ENCODE measurements around the gene TTC12. TPM values are rescaled to one million over a fixed set of nuclear protein-coding genes. Genes with fewer than 3 reads are reported as not detected.

TTC12 gene
- total and polyA plus RNA-seq, 2 donors (not counting 1 experiment from before 2014, with no cell fraction given) = 9.0 to 47.3 TPM

DNA sequence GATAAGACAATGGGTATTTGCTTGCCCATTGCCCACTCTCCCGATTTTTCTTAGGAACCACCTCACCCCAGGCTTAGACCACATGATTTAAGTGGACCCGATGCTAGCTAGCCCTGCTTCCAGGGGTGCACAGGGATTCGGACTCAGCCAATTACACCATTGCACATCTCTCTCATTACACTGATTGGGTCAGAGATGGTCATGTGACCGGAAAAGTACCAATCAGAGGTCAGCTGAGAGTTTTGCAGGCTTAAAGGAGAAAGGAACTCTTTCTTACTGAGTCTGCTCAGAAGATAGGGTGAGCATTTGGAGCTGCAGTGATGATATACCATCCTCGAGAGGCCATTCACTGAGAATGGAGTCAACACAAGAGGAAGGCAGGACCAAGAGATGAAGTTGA, 61.0 kb downstream of the TTC12 start:
- Histone ChIP-seq H3K4me2 (replicated peaks; ENCODE audit: low read depth, low read length, poor library complexity, severe bottlenecking) (peak overlapping the region; percentile 43), H3K4me1 (ENCODE audit: control insufficient read depth in 2 of 2, insufficient read depth in 2 of 2, low read length in 2 of 2) (peaks cover 17 to 19% of the 10 kb centered on the region in 2 donors), H3K36me3 (replicated peaks in 1 of 2; ENCODE audit: control extremely low read depth in 1 of 2, control insufficient read depth in 1 of 2, extremely low read depth in 1 of 2, insufficient read depth in 2 of 2, low read length in 1 of 2) (no peaks in the 10 kb centered on the region), H3K27me3 (replicated peaks in 1 of 4; ENCODE audit: control extremely low read depth in 1 of 4, control insufficient read depth in 3 of 4, insufficient read depth in 4 of 4, low read length in 3 of 4) (no peaks in the 10 kb centered on the region), H3K9me3 (ENCODE audit: control extremely low read depth in 1 of 3, control insufficient read depth in 2 of 3, insufficient read depth in 1 of 3, low read length in 2 of 3) (peaks cover 0 to 7% (median 0%) of the 10 kb centered on the region in 3 donors), H2AFZ (ENCODE audit: insufficient read depth, low read depth, low read length, poor library complexity, severe bottlenecking) (peak overlapping the region; percentile 41), H3K79me2 (ENCODE audit: control insufficient read depth, insufficient read depth, low read length) (no peaks in the 10 kb centered on the region), H3K9ac (ENCODE audit: low read length) (no peak overlapping the region), H3K4me3 (ENCODE audit: control extremely low read depth in 1 of 5, extremely low read depth in 1 of 5, insufficient read depth in 1 of 5, low read depth in 2 of 5, low read length in 4 of 5) (no peak overlapping the region), H3K27ac (ENCODE audit: low read length in 2 of 2) (peak overlapping the region; percentile 87), H4K20me1 (ENCODE audit: control insufficient read depth, insufficient read depth, low read length, poor library complexity, severe bottlenecking) (no peaks in the 10 kb centered on the region)
- peak overlapping the region; percentile 86 for H3K27ac Mint-ChIP-seq
- no peak overlapping the region for H3K4me3 Mint-ChIP-seq
- ChIA-PET CTCF (interaction anchor here (1.0 kb wide), 1 partner anchor 521 kb away, joined by 3 read pairs; no protein-coding TSS in a partner anchor), POLR2A (no interaction called here)
- H3K4me1 Mint-ChIP-seq = peaks cover 25% of the 10 kb centered on the region
- peak; percentile 7 for DNase-seq
- peaks cover 5% of the 10 kb centered on the region for H3K9me3 Mint-ChIP-seq (ENCODE audit: insufficient read depth)
- TF ChIP-seq CTCF (IDR thresholded peaks at IDR 0.05) (no peak), EZH2 (IDR thresholded peaks at IDR 0.05; ENCODE audit: borderline replicate concordance, insufficient read depth, low read depth, low read length, poor library complexity, severe bottlenecking) (no peak)
- no peak for ATAC-seq (ENCODE audit: low read depth)
- 100% methylated on average over 2 of the region's 5 CpGs for WGBS (ENCODE audit: insufficient coverage)
- intact Hi-C loops (cut with micrococcal nuclease) = no loop called here
- H3K27me3 Mint-ChIP-seq = no peaks in the 10 kb centered on the region

DNA sequence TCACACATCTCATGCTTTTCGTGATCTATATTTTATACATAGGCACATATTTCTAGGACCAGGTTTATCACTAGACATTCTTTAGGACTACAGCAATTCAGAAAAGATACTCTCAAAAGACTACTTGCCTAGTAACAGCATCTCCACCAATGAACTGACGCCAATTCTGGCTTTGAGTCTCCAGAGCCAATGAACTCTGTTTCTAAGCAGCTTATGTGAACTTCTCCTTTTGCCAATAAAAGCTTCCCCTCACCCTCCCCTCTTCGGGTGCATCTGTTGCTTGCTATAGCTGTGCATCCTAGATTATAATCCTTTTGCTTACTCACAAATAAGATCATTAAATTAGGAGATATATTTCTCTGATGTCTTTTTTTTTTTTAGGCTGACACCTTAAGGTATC, 61.8 kb downstream of the TTC12 start:
- Histone ChIP-seq H3K9ac (ENCODE audit: low read length) (no peak overlapping the region), H3K79me2 (ENCODE audit: control insufficient read depth, insufficient read depth, low read length) (no peaks in the 10 kb centered on the region), H3K27ac (ENCODE audit: low read length in 2 of 2) (peak overlapping the region; percentile 87), H3K36me3 (replicated peaks in 1 of 2; ENCODE audit: control extremely low read depth in 1 of 2, control insufficient read depth in 1 of 2, extremely low read depth in 1 of 2, insufficient read depth in 2 of 2, low read length in 1 of 2) (no peaks in the 10 kb centered on the region), H3K4me3 (ENCODE audit: control extremely low read depth in 1 of 5, extremely low read depth in 1 of 5, insufficient read depth in 1 of 5, low read depth in 2 of 5, low read length in 4 of 5) (no peak overlapping the region), H3K4me2 (replicated peaks; ENCODE audit: low read depth, low read length, poor library complexity, severe bottlenecking) (peak overlapping the region; percentile 43), H3K4me1 (ENCODE audit: control insufficient read depth in 2 of 2, insufficient read depth in 2 of 2, low read length in 2 of 2) (peaks cover 17 to 19% of the 10 kb centered on the region in 2 donors), H4K20me1 (ENCODE audit: control insufficient read depth, insufficient read depth, low read length, poor library complexity, severe bottlenecking) (no peaks in the 10 kb centered on the region), H3K9me3 (ENCODE audit: control extremely low read depth in 1 of 3, control insufficient read depth in 2 of 3, insufficient read depth in 1 of 3, low read length in 2 of 3) (peaks cover 0 to 7% (median 0%) of the 10 kb centered on the region in 3 donors), H2AFZ (ENCODE audit: insufficient read depth, low read depth, low read length, poor library complexity, severe bottlenecking) (peak overlapping the region; percentile 41), H3K27me3 (replicated peaks in 1 of 4; ENCODE audit: control extremely low read depth in 1 of 4, control insufficient read depth in 3 of 4, insufficient read depth in 4 of 4, low read length in 3 of 4) (no peaks in the 10 kb centered on the region)
- ATAC-seq (ENCODE audit: low read depth) (peak; percentile 95), DNase-seq (peak; percentile 74)
- TF ChIP-seq CTCF (IDR thresholded peaks at IDR 0.05) = no peak
- TF ChIP-seq EZH2 (IDR thresholded peaks at IDR 0.05; ENCODE audit: borderline replicate concordance, insufficient read depth, low read depth, low read length, poor library complexity, severe bottlenecking) = no peak
- Mint-ChIP-seq H3K9me3 (ENCODE audit: insufficient read depth) (peaks cover 5% of the 10 kb centered on the region), H3K4me1 (peaks cover 25% of the 10 kb centered on the region), H3K27me3 (no peaks in the 10 kb centered on the region), H3K4me3 (peak overlapping the region; percentile 26), H3K27ac (peak overlapping the region; percentile 86)
- intact Hi-C loops (cut with micrococcal nuclease) = no loop called here
- ChIA-PET CTCF (no interaction called here), POLR2A (no interaction called here)
- WGBS (ENCODE audit: insufficient coverage) = 6% methylated on average over 2 of the region's 3 CpGs

Data from B cell (primary cell).